Measurements from ENCODE around the gene LRAT.
"Not testable (repeated sequence)": the region's sequence is repeated elsewhere in the genome, so short reads cannot be mapped to it uniquely, and the experiment has no call there.

The LRAT gene

GRCh38 chr4:154743683-154744340 is at the start of gene LRAT:
Gene LRAT, plus strand, starts transcription at chr4:154744000. Its CDS starts 327 bp downstream, at chr4:154744327.
- DNase-seq = peak; percentile 6

GRCh38 chr4:154707877-154708276 is 35.9 kb upstream of the LRAT start:
- no peak for DNase-seq

DNA sequence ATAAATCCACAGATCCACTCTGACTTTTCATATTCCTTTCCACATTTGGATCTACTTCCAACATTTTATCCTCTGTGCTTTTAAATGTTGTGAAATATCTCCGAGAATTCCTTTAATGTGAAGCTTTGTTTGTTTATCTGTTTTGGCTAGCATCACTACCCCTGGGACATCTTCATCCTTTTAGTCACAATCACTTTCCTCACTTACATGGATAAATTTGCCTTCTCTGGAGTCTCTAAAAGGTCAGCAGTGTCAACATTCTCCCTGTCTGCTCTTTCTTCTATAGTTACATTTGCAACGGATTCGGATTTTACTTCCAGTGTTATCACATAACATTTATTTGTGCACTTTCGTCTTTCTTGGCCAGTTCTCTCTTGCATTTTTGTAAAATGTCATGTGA is 34.2 kb upstream of the LRAT start:
- DNase-seq = no peak

DNA sequence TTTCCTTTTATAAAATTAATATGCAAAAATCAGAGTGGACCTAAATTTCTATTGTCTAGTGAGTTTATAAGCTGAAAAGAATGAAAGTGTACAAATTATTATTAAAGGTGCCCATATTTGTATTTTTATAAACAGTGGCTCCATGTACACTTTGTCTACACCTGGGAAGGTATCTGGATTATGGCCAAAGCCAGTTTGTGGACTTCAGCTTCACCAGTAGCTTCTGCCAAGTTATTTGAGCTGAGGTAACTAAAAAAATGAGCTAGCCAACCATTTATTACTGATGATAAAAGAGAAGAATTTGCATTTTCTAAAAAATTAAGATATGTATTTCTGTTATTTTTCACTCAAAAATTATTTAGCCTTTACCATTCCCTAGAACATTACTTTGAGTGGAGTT is 32.3 kb upstream of the LRAT start:
- no peak for DNase-seq

DNA sequence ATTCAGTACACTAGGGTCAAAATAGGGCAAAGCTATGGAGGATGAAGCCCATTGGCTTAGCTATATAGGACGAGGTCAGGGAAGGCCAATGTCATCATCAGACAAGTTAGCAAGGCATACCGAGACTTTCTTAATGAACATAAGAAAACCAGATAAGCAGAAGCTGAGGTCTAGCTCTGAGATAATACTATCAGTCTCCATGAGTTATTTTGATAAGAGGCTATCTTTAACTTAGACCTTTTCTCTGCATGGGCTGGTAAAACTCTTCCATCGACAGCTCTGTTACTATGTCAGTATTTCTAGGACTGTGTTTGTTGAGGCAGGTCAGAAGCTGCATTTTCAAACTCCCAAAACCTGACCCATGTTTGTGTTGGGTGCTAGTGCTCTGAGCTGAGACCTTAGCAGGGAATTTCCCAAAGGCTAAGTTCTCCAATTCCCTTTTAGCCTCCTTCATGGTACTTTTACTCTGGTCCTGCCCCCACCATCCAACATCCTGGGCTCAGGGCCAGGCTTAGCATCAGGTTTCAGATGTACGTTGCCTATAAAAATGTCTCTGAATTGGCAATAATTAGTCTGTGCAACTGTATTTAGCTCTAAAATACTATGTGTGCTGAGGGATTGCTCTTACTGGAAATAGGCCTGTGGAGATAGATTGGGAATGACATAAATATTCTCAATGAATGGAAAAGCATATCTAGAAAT is 29.3 kb upstream of the LRAT start:
- no peak for DNase-seq

DNA sequence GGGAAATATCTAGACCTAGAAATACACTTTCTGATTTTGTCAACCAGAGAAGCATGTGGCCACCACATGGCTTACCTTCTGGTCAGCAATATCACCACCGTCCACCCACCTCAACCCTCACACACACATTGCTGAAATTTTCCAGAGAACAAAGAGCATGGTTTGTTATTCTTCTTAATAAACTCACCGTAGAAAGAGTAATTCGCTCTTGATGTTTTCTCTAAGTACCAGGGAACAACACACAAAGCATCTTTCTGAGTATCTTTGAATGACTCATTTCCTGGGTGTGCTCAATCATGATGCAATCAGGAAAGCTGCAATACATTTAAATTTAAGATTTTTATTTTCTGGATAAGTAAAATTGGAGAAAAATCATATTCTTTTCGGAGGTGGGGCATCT is 24.7 kb upstream of the LRAT start:
- DNase-seq = no peak

- no peak for DNase-seq
Measured at GRCh38 chr4:154720123-154720522, 23.7 kb upstream of the LRAT start.

- no peak for DNase-seq
Measured at GRCh38 chr4:154720618-154721267, 23.1 kb upstream of the LRAT start.

DNA sequence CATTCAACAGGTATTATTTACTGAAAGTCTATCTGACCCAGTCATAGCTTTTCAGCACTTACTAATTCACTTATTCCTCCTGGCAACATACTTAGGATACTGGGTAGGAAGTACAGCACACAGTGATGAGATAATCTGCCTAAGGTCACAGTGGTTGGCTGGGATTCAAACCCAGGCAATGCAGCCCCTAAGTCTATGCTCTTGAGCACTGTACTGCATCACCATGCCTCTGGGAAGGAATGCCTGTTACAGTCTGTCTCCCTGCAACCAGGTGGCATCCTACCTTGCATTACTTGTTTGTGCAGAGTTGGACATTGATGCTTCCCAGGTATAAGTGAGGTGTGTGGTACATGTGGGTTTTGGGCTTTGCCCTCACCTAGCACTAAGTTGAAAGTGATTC is 21.5 kb upstream of the LRAT start:
- no peak for DNase-seq

- DNase-seq = not testable (repeated sequence)
Measured at GRCh38 chr4:154723601-154724000, 20.2 kb upstream of the LRAT start.

DNA sequence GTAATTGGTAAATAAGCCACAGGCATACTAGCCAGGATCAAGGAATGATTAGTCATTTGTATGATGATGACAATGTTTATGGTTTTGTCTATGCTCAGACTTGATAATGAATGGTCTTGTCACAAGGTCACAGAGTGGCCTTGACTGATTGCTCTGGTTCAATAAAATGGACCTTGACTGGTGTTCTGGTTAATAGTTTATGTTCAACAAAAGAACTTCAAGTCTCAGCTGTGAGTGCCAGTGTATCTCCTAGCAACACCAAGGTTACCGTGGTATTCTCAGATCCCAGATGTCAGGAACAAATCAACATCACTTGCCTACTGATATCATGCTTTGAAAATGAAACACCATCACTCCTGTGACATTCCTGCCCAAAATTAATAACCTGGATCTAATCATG is 16.3 kb upstream of the LRAT start:
- no peak for DNase-seq

DNA sequence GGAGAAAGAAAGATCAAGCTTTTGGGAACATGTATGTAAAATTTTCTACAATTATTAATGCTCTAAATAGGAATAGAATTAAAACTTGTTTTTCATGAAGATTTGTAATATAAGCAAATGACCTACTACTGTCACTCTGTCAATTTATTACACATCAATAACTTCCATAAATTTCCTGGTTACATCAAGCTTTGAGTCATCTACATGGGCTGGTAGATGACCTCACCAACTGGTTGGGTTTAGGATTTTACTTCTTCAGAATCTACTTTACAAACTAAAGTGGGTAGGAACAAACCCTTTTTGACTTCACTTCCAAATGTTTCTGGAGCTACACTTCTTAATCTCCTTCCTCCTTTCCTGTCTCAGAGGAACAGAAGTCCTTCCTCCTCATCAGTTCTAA is 12.0 kb upstream of the LRAT start:
- no peak for DNase-seq

DNA sequence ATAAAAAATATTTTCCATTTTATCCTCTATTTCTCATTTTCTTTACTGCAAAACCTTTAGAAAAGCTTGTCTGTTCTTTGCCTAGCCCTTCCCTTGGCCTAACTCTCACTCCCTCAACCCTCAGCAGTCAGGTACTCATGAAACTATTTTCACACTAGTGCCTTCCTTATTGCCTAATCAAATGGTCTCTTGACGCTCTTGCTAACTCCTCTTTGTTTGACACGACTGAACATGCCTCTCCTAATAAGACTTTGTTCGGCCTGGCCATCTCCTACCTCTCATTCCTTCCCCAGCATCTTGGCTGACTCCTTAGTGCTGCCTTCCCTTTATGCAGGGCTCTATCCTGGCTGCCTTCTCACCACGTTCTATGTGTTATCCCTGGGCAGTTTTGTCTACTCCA is 11.1 kb upstream of the LRAT start:
- DNase-seq = no peak

GRCh38 chr4:154736770-154737169 is 7.0 kb upstream of the LRAT start:
- DNase-seq = no peak

DNA sequence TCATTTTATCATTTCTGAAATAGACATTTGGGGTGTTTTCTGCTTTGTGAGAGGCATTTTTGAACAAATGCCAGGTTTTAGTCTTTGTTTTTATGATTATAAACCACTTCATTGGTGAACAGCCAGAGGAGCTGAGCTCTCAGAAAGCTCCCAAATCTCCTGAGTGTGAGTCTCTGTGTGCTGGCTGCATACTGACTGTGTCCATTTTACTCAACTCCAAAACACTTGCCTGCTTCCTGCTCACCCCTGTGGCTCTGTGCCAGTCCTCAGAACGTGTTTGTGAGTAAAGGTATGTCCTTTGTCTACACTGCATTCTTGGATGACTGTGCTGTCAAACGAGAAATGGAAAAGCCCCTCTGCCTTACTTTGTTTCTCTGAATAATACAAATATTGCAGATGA is 5.4 kb upstream of the LRAT start:
- DNase-seq = no peak

- DNase-seq = no peak
Measured at GRCh38 chr4:154739111-154739510, 4.7 kb upstream of the LRAT start.

- DNase-seq = no peak
Measured at GRCh38 chr4:154740462-154740861, 3.3 kb upstream of the LRAT start.

GRCh38 chr4:154741131-154741665 is 2.6 kb upstream of the LRAT start:
- no peak for DNase-seq

GRCh38 chr4:154741922-154742850 is 1.6 kb upstream of the LRAT start:
- no peak for DNase-seq

DNA sequence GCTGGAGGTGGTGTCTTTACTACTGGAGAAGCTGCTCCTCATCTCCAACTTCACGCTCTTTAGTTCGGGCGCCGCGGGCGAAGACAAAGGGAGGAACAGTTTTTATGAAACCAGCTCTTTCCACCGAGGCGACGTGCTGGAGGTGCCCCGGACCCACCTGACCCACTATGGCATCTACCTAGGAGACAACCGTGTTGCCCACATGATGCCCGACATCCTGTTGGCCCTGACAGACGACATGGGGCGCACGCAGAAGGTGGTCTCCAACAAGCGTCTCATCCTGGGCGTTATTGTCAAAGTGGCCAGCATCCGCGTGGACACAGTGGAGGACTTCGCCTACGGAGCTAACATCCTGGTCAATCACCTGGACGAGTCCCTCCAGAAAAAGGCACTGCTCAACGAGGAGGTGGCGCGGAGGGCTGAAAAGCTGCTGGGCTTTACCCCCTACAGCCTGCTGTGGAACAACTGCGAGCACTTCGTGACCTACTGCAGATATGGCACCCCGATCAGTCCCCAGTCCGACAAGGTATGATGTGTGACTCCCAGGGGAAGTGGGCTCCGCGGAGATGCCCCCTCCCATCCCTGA is 634 bp downstream of the LRAT start:
- DNase-seq = no peak

DNA sequence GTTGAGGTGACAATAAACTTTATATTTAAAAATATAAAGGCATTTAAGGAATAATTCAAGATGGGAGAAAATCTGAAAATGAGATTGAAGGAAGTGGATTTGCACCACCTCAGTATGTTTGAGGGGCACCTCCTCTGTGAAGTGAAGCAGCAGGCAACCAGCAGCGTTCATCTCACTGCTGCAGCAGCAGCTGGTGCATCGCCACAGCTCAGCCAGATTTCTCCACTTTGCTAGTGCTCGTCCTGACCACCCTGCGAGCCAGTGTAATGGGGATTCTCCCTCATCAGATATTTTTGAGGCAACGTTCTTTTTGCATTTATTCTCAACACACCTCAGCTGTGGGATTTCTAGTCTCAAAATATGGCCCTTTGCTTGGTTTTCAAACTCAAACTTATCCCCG is 13.9 kb downstream of the LRAT start:
- DNase-seq = no peak

DNA sequence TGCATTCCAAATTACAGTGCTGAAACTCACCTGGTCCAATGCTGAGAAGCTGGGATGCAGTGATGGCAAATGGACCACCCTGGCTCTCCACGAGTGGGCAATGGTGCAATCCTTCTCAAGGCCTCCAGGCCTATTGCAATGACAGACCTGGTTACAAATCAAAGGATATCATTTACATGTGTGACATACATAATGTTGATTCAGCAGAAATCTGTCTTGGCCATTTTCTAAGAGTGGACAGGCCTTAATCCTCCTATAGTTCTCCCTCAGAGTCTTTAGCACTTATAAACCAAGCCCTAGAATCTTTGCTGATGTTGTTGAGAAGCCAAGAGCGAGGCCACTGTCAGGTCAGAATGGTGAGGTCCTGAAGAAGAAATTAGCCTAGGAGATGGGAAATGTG is 17.1 kb downstream of the LRAT start:
- DNase-seq = no peak

GRCh38 chr4:154778264-154778663 is 34.5 kb downstream of the LRAT start:
- no peak for DNase-seq
